ENCODE results near the gene CDAN1. TPM values are rescaled to one million over a fixed set of nuclear protein-coding genes. Genes with fewer than 3 reads are reported as not detected.

Gene CDAN1
- total and polyA plus RNA-seq, 2 of the 8 experiments (the other 6 are each of a cell fraction or from before 2014, with no cell fraction given), result 4.5 to 18.6 TPM

- WGBS, 2 experiments (ENCODE audit: extremely low coverage in 1 of 2, insufficient coverage in 1 of 2, insufficient read length in 1 of 2, insufficient replicate concordance in 2 of 2, low coverage in 1 of 2, low lambda C conversion rate in 2 of 2, missing lambda C conversion rate in 1 of 2), result 85% methylated on average over 1 of the region's 1 CpG; no CpG with 5 or more reads in 1 of the 2 experiments
- Histone ChIP-seq H3K27ac (ENCODE audit: low read depth, low read length) (no peak overlapping the region), H2BK5ac (ENCODE audit: low read depth, low read length) (no peak overlapping the region), H3K9me3 (ENCODE audit: insufficient read depth in 2 of 2, low read depth in 1 of 2, low read length in 1 of 2) (no peaks in the 10 kb centered on the region), H2AFZ (ENCODE audit: low read length) (no peak overlapping the region), H3K79me1 (ENCODE audit: low read depth, low read length) (no peaks in the 10 kb centered on the region), H2BK20ac (ENCODE audit: low read length) (no peak overlapping the region), H4K91ac (replicated peaks; ENCODE audit: insufficient read length, low read length) (no peak overlapping the region), H3K4me1 (replicated peaks in 1 of 4; ENCODE audit: control insufficient read depth in 3 of 4, insufficient read depth in 4 of 4, low read length in 3 of 4) (0 out of 7 replicates have a peak, but pooled peaks cover 0 to 2% (median 0%) of the 10 kb centered on the region in 4 experiments), H2AK5ac (ENCODE audit: low read depth, low read length) (no peak overlapping the region), H2BK15ac (ENCODE audit: low read length) (no peak overlapping the region), H3K79me2 (ENCODE audit: control insufficient read depth in 1 of 2, insufficient read depth in 2 of 2, low read length in 2 of 2) (no peaks in the 10 kb centered on the region), H3K4me2 (ENCODE audit: insufficient read depth in 1 of 2, low read depth in 2 of 2, low read length in 2 of 2) (no peak overlapping the region), H3K18ac (ENCODE audit: extremely low read depth, low read length) (no peak overlapping the region), H4K20me1 (replicated peaks in 1 of 2; ENCODE audit: control insufficient read depth in 1 of 2, insufficient read depth in 2 of 2, low read length in 2 of 2) (no peaks in the 10 kb centered on the region), H2BK120ac (replicated peaks; ENCODE audit: low read depth, low read length) (no peak overlapping the region), H3K9ac (replicated peaks in 1 of 4; ENCODE audit: extremely low read depth in 1 of 4, low read depth in 3 of 4, low read length in 3 of 4) (no peak overlapping the region), H3K4ac (replicated peaks; ENCODE audit: insufficient read length, low read depth, low read length) (no peak overlapping the region), H2BK12ac (ENCODE audit: low read depth, low read length) (no peak overlapping the region), H3K23ac (ENCODE audit: insufficient read length) (no peak overlapping the region), H3K36me3 (ENCODE audit: control insufficient read depth in 2 of 4, insufficient read depth in 4 of 4, low read length in 3 of 4) (peaks cover 0 to 4% (median 2%) of the 10 kb centered on the region in 4 experiments; a peak in 1 of 8 replicates), H3K4me3 (ENCODE audit: extremely low read depth in 1 of 4, insufficient read depth in 2 of 4, low read depth in 3 of 4, low read length in 4 of 4) (no peak overlapping the region), H4K5ac (ENCODE audit: insufficient read length, low read depth, low read length) (no peak overlapping the region), H3K56ac (replicated peaks; ENCODE audit: insufficient read length, low read depth, low read length) (no peak overlapping the region), H3K23me2 (ENCODE audit: low read depth, low read length) (no peaks in the 10 kb centered on the region), H3K14ac (ENCODE audit: insufficient read length) (no peak overlapping the region), H3K27me3 (replicated peaks in 1 of 4; ENCODE audit: control insufficient read depth in 3 of 4, extremely low read depth in 1 of 4, insufficient read depth in 3 of 4, low read length in 3 of 4) (no peaks in the 10 kb centered on the region), H4K8ac (ENCODE audit: extremely low read depth, insufficient read depth, low read length) (no peak overlapping the region)
- CTCF ChIA-PET (ENCODE audit: partially characterized antibody), result interaction anchor here (1.8 kb wide), 1 partner anchor 11 kb away, joined by 6 read pairs; no protein-coding TSS in a partner anchor
- no peak for DNase-seq (ENCODE audit: low read depth in 1 of 2, low spot score in 2 of 2)
- FAIRE-seq, result no peak
- TF ChIP-seq CTBP2 (IDR thresholded peaks at IDR 0.05; ENCODE audit: borderline replicate concordance, insufficient read depth, insufficient read length, low read length), result no peak
- no peak for TF ChIP-seq CBX8 (IDR thresholded peaks at IDR 0.05; ENCODE audit: borderline replicate concordance, low read depth, low read length)
- TF ChIP-seq ZNF274 (IDR thresholded peaks at IDR 0.05; ENCODE audit: borderline replicate concordance, extremely low read depth, low read length), result no peak
- no peak for TF ChIP-seq CHD2 (IDR thresholded peaks at IDR 0.05; ENCODE audit: low read length)
- TF ChIP-seq HDAC2 (IDR thresholded peaks at IDR 0.05; ENCODE audit: borderline replicate concordance in 1 of 2, low read depth in 2 of 2, low read length in 2 of 2), result no peak
- TF ChIP-seq SP1 (IDR thresholded peaks at IDR 0.05; ENCODE audit: low read depth, low read length), result no peak
- TF ChIP-seq BACH1 (IDR thresholded peaks at IDR 0.05; ENCODE audit: low read length), result no peak
- TF ChIP-seq E2F6 (IDR thresholded peaks at IDR 0.05), result no peak
- no peak for TF ChIP-seq SIN3A (conservative IDR thresholded peaks at IDR 0.05 in 1 of 2, IDR thresholded peaks at IDR 0.05 in 1 of 2; ENCODE audit: low read depth in 1 of 2, low read length in 2 of 2)
- TF ChIP-seq TBP (IDR thresholded peaks at IDR 0.05; ENCODE audit: low read depth, low read length), result no peak
- POLR2A ChIA-PET (ENCODE audit: partially characterized antibody), result interaction anchor here (1.1 kb wide), 1 partner anchor 10 kb away, joined by 3 read pairs; no protein-coding TSS in a partner anchor
These were observed 12.3 kb upstream of the CDAN1 start for GRCh38 chr15:42749266-42749665.
